GM21381 (cell line): ENCODE measurements around the gene NAA10.

ENCODE experiments used
- ATAC-seq: cut with Tn5 transposase; IDR thresholded peaks from one replicate; pipeline ENCODE4 v1.9.1; 2021; ENCODE audit warnings: mild to moderate bottlenecking, moderate library complexity; ENCODE audit not compliant: unreplicated experiment

NAA10 gene

DNA sequence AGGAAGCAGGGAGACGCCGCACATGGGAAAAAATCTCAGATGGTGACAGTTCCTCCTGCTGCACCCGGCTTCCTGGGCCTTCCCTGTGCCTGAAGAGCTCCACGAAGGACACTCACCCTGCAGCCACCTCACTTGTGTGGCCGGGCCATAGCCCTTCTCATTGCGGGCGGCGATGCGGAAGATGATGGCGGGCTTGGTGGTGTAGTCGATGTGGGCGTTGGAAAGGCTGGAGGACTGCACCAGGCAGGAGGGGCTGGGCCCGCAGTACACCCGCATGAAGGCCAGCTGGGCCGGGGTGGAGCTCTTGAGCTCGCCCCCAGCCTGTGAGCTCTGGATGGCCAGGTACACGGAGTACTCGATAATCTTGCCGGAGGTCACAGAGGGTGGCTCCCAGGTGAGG lies 15.3 kb upstream of the NAA10 start:
- no peak for ATAC-seq

DNA sequence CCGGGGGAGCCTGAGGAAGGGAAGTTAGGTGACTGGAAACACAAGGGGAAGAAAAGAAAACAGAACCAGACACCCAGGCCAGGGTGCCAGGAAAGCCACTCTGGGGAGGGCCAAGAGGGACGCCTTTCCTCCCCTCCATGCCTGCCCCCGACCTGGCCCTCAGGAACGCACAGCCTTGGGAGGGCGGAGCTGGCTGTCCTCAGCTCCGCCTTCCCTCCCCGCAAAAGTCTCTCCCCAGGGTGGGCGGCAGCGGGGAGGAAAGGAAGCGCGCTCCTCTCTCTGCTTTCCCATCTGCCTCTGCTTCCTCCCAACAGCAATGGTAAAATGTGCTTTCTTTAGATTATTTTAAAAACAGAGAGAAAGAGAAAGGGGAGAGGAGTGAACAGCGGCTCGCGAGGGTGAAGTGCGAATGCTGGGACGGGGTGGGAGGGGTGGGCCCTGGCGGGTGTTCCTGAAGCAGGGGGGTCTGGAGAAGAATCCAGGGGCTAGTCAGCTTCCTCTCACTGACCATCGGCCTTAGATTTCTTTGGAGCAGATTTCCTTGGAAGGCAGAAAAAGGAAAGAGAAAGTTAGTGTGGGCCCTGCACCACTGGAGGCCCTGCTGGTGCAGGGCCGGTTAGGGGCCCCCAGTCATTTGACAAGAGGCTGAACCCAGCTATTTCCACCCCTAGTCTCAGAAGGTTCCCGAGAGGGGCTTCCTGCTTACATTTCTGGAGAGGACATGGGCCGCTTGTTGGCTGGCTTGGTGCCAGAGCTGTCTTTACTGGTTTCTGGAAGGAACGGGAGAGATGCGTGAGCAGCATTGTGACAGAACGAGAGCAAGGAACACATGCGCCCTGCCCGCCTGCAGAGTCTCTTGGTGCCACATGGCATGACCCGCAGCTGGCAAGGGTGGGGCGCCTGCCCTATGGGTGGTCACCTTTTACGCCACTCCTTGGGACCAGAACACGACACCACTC lies 14.3 kb upstream of the NAA10 start:
- no peak for ATAC-seq

DNA sequence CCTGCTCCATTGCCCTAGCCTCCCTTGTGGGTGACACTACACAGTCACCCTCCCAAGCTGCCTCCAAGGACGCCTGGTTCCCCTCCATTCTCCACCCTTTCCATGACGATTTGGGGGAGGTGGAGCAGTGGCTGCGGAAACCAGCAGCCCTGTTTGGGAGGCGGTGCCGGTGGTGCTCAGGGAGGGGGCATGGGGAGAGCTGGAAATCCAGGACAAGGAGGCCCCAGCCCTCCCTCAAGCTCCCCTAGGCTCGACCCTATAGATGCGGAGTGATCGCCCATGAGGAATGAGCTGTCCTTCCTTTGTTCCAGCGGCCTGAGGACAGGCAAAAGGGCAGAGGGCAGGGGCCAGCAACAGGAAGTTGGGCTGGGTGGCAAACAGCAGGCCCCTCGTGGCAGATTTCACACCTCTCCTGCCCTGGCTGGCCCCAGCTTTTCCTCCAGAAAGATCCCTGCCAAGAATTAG lies 13.2 kb upstream of the NAA10 start:
- ATAC-seq = no peak

- peak; percentile 71 for ATAC-seq
These were observed 12.4 kb upstream of the NAA10 start for GRCh38 chrX:153947009-153947769.

DNA sequence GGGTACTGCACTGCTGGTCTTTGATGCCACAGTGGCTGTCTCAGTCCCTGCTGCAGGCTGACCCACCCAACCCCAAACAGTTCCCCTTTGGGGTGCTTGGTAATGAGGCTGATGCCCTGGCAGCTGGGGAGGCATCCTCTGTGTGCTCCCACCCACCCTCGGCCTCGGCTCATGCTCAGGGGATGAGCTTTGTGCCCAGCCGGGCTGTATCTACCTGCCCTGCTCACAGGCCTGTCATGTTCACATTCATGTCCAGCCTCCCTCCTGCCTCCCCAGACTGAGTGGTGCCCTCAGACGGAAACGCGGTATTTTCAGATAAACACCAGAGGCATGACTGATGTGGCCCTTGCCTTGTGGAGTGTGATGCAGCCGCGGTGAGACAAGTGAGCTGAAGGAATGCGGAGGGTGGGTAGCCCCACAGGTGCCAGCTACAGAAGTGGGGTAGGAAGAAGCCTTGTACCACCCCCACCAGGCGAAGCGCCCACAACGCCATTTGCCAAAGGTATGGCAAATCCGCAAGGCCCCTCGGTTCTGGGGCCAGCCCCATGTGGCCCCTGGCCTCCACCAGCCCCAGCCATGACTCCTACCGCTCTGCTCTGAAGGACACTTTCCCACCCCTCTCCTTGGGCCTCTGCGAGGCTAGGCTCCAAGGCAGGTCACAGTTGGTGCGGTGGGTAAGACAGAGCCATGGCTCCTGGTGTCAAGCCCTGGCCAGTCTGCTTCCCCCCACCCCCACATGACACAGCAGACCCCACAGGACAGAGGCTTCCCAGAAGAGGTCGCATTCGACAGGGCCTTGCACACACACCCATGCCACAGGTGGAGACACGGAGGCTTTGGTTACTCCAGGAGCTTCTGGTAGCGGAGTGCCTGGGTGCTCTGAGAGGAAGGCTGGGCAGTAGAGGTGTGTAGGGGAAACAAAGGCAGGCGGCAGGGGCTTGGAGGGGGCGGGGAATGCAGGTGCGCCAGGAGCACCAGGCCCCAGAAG lies 11.4 kb upstream of the NAA10 start:
- no peak for ATAC-seq

DNA sequence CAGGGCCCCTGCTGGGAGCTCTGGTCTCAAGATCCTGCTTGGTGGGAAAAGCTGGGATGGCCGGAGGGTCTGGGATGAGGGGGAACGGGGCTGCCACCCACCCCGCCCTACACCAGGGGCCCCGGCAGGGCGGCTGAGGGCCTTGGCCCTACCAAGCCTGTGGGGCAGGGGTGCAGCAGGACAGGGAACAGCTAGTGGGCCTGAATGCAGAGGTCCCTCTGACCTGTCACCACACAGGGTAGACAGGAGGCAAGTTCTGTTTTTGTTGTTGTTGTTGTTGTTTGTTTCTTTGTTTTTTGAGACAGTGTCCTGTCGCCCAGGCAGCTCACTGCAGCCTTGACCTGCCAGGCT lies 9.9 kb upstream of the NAA10 start:
- ATAC-seq = no peak

GRCh38 chrX:153944140-153944799 lies 9.4 kb upstream of the NAA10 start, which contains the start of gene RENBP:
TSS of gene RENBP (minus strand) at chrX:153944643. CDS start at chrX:153944610, 33 bp downstream.
- no peak for ATAC-seq

- no peak for ATAC-seq
These were observed 6.8 kb upstream of the NAA10 start for GRCh38 chrX:153941336-153942252.

DNA sequence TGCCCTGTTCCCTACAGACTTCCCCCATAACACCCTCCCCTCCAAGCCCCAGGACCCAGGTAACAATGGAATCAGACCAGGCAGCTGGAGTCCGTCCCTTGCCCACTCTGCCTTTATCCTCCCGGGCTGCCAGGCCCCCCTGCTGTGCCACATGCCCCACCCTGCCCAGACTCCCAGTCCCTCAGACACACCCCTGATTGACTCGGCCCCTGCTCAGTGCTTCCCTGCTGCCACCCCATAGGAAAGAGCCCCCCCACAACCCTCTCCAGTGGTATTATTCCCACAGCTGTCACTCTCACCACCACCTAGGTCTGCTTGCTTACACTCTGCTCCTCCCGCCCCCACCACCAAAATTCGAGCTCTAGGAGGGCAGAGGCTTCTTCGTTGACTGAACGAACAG lies 4.7 kb upstream of the NAA10 start:
- no peak for ATAC-seq

GRCh38 chrX:153938226-153938786 lies 3.5 kb upstream of the NAA10 start:
- ATAC-seq = no peak

DNA sequence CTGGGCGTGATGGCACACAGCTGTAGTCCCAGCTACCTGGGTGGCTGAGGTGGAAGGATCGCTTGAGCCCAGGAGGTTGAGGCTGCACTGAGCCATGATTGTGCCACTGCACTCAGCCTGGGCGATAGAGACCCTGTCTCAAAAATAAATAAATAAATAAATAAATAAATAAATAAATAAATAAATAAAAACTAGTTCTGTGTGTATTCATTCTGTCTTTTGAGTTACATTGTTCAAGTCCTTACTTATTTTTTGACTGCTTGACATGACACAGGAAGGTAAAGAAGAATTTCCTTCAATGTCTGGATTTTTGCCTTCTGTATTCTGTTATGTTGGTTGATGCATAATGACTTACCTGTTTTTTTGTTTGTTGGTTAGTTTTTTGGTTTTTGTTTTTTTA lies 2.2 kb upstream of the NAA10 start:
- ATAC-seq = no peak

- no peak for ATAC-seq
These were observed 552 bp upstream of the NAA10 start for GRCh38 chrX:153935326-153935851.

- ATAC-seq = peak; percentile 18
These were observed 582 bp downstream of the NAA10 start for GRCh38 chrX:153934148-153934761.

GRCh38 chrX:153933748-153934147 lies 1.1 kb downstream of the NAA10 start:
- no peak for ATAC-seq

DNA sequence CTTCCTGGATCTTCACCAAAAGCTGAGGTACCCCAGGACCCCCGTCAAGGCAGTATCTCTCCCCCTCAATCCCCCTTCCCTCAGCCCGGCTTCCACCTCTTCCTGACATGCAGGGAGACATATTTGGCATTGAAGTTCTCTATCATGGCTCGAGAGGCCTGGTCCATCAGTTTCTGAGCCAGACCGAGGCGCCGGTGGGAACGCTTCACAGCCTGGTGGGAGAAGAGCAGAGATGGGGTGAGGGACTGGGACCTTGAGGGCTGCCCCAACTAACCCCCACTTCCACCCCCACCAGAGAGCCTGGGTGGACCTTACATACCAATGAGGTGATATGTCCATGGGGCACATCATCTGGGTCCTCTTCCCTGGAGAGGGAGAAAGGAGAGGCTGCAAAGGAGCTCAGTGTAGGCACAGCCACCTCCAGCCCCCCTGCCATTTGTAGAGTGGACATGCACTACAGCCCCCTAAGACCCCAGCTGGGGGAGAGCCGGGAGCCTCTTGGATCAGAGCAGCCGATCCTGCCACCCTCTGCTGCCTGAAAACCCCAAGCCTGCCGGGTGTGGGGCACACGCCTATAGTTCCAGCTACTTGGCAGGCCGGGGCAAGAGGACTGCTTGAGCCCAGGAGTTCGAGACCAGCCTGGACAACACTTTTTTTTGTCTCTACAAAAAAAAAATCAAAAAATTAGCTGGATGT lies 2.5 kb downstream of the NAA10 start:
- no peak for ATAC-seq

GRCh38 chrX:153931748-153932147 lies 3.1 kb downstream of the NAA10 start:
- ATAC-seq = no peak

DNA sequence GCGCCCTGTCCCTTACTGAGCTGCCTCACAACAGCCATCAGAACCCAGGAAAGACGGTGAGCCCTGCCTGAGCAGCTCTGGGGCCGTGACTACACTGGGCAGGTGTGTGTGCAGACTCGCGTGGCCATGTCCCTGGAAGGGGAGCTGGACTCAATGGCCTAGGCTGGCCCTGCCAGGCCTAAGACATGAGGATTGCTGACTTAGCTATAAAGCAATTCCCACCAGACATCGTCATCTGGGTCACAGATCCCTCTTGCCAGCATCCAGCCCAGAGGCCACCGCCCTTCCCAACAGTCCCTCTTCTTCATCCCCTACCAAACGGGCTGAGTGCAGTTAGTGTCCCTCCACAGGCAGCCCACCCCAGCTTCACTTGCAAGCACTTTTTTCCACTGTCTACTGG lies 3.7 kb downstream of the NAA10 start:
- no peak for ATAC-seq
